GM23248 (cell line): ENCODE results near the gene FICD. TPM values are rescaled to one million over a fixed set of nuclear protein-coding genes. Genes with fewer than 3 reads are reported as not detected.

Experiments
- DNase-seq: peaks from one replicate; pipeline ENCODE4 v3.0.0-alpha.2; 2015
- H2AFZ ChIP-seq: fragments of 200-600 bp; sonication (generic); 2 replicates; pipeline ENCODE4 v1.6.1; 2016; ENCODE audit warnings: antibody characterized with exemption
- H3F3A ChIP-seq: fragments of 200-600 bp; sonication (generic); 2 replicates; pipeline ENCODE4 v1.6.1; 2016; ENCODE audit warnings: mild to moderate bottlenecking, antibody characterized with exemption, mixed run types; ENCODE audit not compliant: insufficient read depth
- H3K27ac ChIP-seq: fragments of 200-600 bp; sonication (generic); 2 replicates; pipeline ENCODE4 v1.5.1; 2016; ENCODE audit warnings: mild to moderate bottlenecking
- H3K27me3 ChIP-seq: fragments of 200-600 bp; sonication (generic); replicated peaks from 2 replicates; pipeline ENCODE4 v1.6.1; 2016; ENCODE audit warnings: mild to moderate bottlenecking; ENCODE audit not compliant: insufficient read depth
- H3K36me3 ChIP-seq: fragments of 200-600 bp; sonication (generic); 2 replicates; pipeline ENCODE4 v1.6.1; 2016; ENCODE audit warnings: low read depth, mild to moderate bottlenecking
- H3K4me1 ChIP-seq: fragments of 200-600 bp; sonication (generic); 2 replicates; pipeline ENCODE4 v1.6.1; 2016; ENCODE audit warnings: mild to moderate bottlenecking; ENCODE audit not compliant: insufficient read depth
- H3K4me2 ChIP-seq: fragments of 200-600 bp; sonication (generic); one replicate; pipeline ENCODE4 v1.6.1; 2016; ENCODE audit warnings: mild to moderate bottlenecking; ENCODE audit not compliant: unreplicated experiment
- H3K4me3 ChIP-seq: fragments of 200-600 bp; sonication (generic); 2 replicates; pipeline ENCODE4 v1.5.1; 2016; ENCODE audit warnings: mild to moderate bottlenecking
- H3K79me2 ChIP-seq: fragments of 200-600 bp; sonication (generic); 2 replicates; pipeline ENCODE4 v1.6.1; 2016; ENCODE audit warnings: mild to moderate bottlenecking; ENCODE audit not compliant: insufficient read depth
- H3K9ac ChIP-seq: fragments of 200-600 bp; sonication (generic); 2 replicates; pipeline ENCODE4 v1.6.1; 2016; ENCODE audit warnings: mild to moderate bottlenecking
- H3K9me2 ChIP-seq: fragments of 200-600 bp; sonication (generic); 2 replicates; pipeline ENCODE4 v1.6.1; 2016; ENCODE audit warnings: mixed run types, mild to moderate bottlenecking, moderate library complexity; ENCODE audit not compliant: insufficient read depth
- H3K9me3 ChIP-seq: fragments of 200-600 bp; sonication (generic); one replicate; pipeline ENCODE4 v1.6.1; 2017; ENCODE audit warnings: low read depth
- H4K20me1 ChIP-seq: fragments of 200-600 bp; sonication (generic); 2 replicates; pipeline ENCODE4 v1.6.0; 2016; ENCODE audit not compliant: insufficient read depth
- EZH2 ChIP-seq: fragments of 200-600 bp; sonication (generic); IDR thresholded peaks from 2 replicates; pipeline ENCODE4 v1.6.1; 2018; ENCODE audit warnings: antibody characterized with exemption, mild to moderate bottlenecking; ENCODE audit not compliant: insufficient read depth, poor library complexity, severe bottlenecking
- EZH2phosphoT487 ChIP-seq: fragments of 200-600 bp; sonication (generic); IDR thresholded peaks from 2 replicates; pipeline ENCODE4 v1.6.1; 2018; ENCODE audit warnings: antibody characterized with exemption, moderate library complexity, mild to moderate bottlenecking, low read depth; ENCODE audit not compliant: insufficient read depth
- WGBS, 2 experiments: methylation state at CpG; one replicate each; pipeline ENCODE4 v1.1.6; 2015 to 2017; ENCODE audit warnings: low lambda C conversion rate in 2 of 2, low coverage in 1 of 2; ENCODE audit errors: missing lambda C conversion rate in 2 of 2; 5-methylcytosine and 5-hydroxymethylcytosine counted together
- in situ Hi-C: fragments of 300-500 bp; cut with MboI; formaldehyde crosslinking; loops from 2 replicates; pipeline ENCODE4 v1.15.0; 2020
- polyA plus RNA-seq: library from polyadenylated mRNA; unstranded; fragments of >200 nt; fragmentation: Nextera tagmentation; extraction: Ambion mirVana; gene quantifications from 2 replicates; pipeline ENCODE4 v1.2.1, GENCODE V29; 2016
- total RNA-seq: library from RNA; depleted of rRNA; stranded (reverse); fragments of >200 nt; shearing (Covaris generic); gene quantifications from 2 replicates; pipeline ENCODE4 v1.2.3, GENCODE V29; 2014

Gene FICD
- total and polyA plus RNA-seq, 2 experiments from 2014 or later: 8.6 to 11.6 TPM

DNA sequence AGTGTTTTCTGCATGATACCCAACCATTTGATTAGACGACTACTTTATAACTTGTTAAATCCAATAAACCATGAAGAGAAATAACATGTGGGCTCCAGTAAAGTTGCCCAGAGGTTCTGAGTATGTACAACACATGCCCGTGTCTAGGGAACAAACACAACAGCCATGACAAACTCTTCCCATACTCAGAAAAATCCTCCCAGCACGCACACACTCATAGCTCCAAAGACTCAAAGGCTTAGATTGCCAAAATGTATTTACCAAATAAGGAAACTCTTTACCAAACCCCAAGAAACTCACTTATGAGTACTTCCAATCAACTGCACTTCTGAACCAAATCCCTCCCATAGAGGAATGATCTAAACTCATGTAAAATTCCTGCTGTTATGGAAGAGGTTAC lies 28.6 kb downstream of the FICD start:
- no peak overlapping the region for H3K4me2 ChIP-seq
- TF ChIP-seq EZH2phosphoT487 (no peak), EZH2 (no peak)
- H3K79me2 ChIP-seq: peaks cover 97% of the 10 kb centered on the region
- DNase-seq: peak; percentile 30
- H3K9me3 ChIP-seq: no peaks in the 10 kb centered on the region
- peaks cover 7% of the 10 kb centered on the region; the same call in 1 of the 2 replicates for H3K4me1 ChIP-seq
- no peak overlapping the region for H2AFZ ChIP-seq
- no peak overlapping the region for H3K9ac ChIP-seq
- no peaks in the 10 kb centered on the region for H3K9me2 ChIP-seq
- no peak overlapping the region for H3K4me3 ChIP-seq
- no peak overlapping the region for H3K27ac ChIP-seq
- H4K20me1 ChIP-seq: no peaks in the 10 kb centered on the region
- peaks cover 13% of the 10 kb centered on the region; the same call in 1 of the 2 replicates for H3F3A ChIP-seq
- WGBS, 2 experiments: 47 to 50% methylated on average over 3 of the region's 3 CpGs
- peaks cover 38% of the 10 kb centered on the region; the same call in 1 of the 2 replicates for H3K36me3 ChIP-seq
- in situ Hi-C loops: no loop called here
- no peaks in the 10 kb centered on the region for H3K27me3 ChIP-seq

DNA sequence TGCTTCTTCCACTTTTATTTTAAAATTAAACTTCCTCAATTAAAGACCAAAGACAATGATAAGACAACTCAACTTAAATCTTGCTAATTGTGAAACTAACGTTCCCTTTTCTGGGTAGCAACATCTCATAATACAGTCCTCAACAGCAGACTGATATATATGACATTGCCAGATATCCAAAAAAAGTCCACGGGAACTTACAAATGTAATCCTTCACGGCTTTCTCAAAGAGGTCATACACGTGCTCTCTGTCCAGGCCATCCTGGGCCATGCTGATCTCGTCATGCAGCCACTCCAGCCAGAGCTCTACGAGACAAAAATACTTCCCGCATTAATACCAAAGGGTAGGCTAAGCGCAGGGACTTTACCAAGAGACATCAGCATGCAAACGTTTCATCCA lies 32.6 kb downstream of the FICD start:
- H3K4me1 ChIP-seq: peaks cover 16% of the 10 kb centered on the region
- no peak overlapping the region for H3K9ac ChIP-seq
- no peak overlapping the region for H2AFZ ChIP-seq
- H3K27ac ChIP-seq: no peak overlapping the region
- in situ Hi-C loops: no loop called here
- H3K27me3 ChIP-seq: no peaks in the 10 kb centered on the region
- peaks cover 43% of the 10 kb centered on the region; the same call in 1 of the 2 replicates for H3K36me3 ChIP-seq
- H3K4me2 ChIP-seq: no peak overlapping the region
- H3K4me3 ChIP-seq: no peak overlapping the region
- peaks cover 20% of the 10 kb centered on the region; the same call in 1 of the 2 replicates for H3F3A ChIP-seq
- peaks cover 11% of the 10 kb centered on the region for H4K20me1 ChIP-seq
- DNase-seq: no peak
- TF ChIP-seq EZH2 (no peak), EZH2phosphoT487 (no peak)
- H3K9me3 ChIP-seq: no peaks in the 10 kb centered on the region
- 79% methylated on average over 9 of the region's 9 CpGs for WGBS, 2 experiments
- H3K79me2 ChIP-seq: peaks cover 97% of the 10 kb centered on the region
- no peaks in the 10 kb centered on the region for H3K9me2 ChIP-seq

DNA sequence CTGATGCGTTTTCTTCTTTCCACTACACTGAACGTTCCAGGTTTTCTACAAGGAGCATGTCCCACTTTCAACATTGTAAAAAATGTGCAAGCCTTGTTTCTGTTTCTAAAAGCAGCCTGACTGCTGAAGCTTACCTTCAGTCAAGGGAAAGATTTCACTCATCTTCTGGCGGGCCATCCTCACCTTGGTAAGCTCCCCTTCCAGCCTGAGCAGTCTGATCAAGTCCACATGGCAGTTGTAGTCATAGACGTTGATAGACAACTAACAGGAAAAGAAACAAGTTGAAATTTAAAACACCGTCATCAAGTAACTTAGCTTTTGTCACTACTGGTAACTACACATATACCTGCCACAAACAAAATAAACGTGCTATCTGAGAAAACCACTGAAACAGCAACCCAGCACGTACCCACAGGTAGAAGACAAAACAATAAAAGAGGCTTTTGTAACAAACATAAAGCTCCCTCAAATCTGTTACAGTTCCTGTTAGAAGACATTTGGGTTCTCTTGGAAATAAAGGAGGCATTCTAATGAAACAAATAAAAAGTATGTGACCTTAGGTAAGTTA lies 34.0 kb downstream of the FICD start:
- H3K27ac ChIP-seq: no peak overlapping the region
- no peaks in the 10 kb centered on the region for H3K27me3 ChIP-seq
- peaks cover 14% of the 10 kb centered on the region for H4K20me1 ChIP-seq
- H3K9ac ChIP-seq: no peak overlapping the region
- WGBS, 2 experiments: 61 to 62% methylated on average over 7 of the region's 7 CpGs
- DNase-seq: no peak
- TF ChIP-seq EZH2 (no peak), EZH2phosphoT487 (no peak)
- peaks cover 99% of the 10 kb centered on the region for H3K79me2 ChIP-seq
- H3F3A ChIP-seq: peaks cover 20% of the 10 kb centered on the region; the same call in 1 of the 2 replicates
- peaks cover 38% of the 10 kb centered on the region; the same call in 1 of the 2 replicates for H3K36me3 ChIP-seq
- no peak overlapping the region for H3K4me2 ChIP-seq
- no peak overlapping the region for H2AFZ ChIP-seq
- H3K4me1 ChIP-seq: peaks cover 16% of the 10 kb centered on the region
- H3K9me3 ChIP-seq: no peaks in the 10 kb centered on the region
- in situ Hi-C loops: no loop called here
- no peak overlapping the region for H3K4me3 ChIP-seq
- H3K9me2 ChIP-seq: no peaks in the 10 kb centered on the region

DNA sequence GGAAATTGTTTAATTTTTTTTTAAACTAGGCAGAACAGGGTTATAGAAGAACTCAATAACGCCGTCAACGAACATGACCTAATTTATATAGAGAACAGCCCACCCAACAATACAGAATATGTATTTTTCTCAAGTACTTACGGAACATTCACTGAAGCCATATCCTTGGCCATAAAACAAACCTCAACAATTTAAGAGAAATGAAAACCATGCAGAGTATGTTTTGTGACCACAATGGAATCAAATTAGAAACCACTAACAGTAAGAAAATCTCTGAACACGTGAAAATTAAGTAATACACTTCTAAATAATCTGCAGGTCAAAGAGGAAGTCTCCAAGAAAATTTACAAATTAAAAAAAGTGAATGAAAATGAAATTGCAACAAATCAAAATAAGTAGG lies 36.5 kb downstream of the FICD start:
- no peak overlapping the region for H3K9ac ChIP-seq
- peak overlapping the region; percentile 27 for H3K4me2 ChIP-seq
- in situ Hi-C loops: no loop called here
- H3K4me3 ChIP-seq: 0 out of 2 replicates have a peak overlapping the region, but pooled peaks have one; percentile 3
- DNase-seq: peak; percentile 67
- whole genome bisulfite sequencing, 2 experiments: 62 to 63% methylated on average over 5 of the region's 5 CpGs
- peaks cover 29% of the 10 kb centered on the region for H4K20me1 ChIP-seq
- peaks cover 100% of the 10 kb centered on the region for H3K79me2 ChIP-seq
- no peak overlapping the region for H2AFZ ChIP-seq
- no peak for TF ChIP-seq EZH2
- TF ChIP-seq EZH2phosphoT487: no peak
- H3K36me3 ChIP-seq: peaks cover 25% of the 10 kb centered on the region; the same call in 1 of the 2 replicates
- H3K27ac ChIP-seq: peak overlapping the region; percentile 22
- H3F3A ChIP-seq: peaks cover 20% of the 10 kb centered on the region; the same call in 1 of the 2 replicates
- H3K4me1 ChIP-seq: peaks cover 16% of the 10 kb centered on the region
- no peaks in the 10 kb centered on the region for H3K9me3 ChIP-seq
- no peaks in the 10 kb centered on the region for H3K9me2 ChIP-seq
- no peaks in the 10 kb centered on the region for H3K27me3 ChIP-seq
